Endothelial cell of umbilical vein (primary cell): ENCODE results near the gene MRTFA. TPM values are rescaled to one million over a fixed set of nuclear protein-coding genes. Genes with fewer than 3 reads are reported as not detected.

Source experiments
- BruUV-seq: library from RNA; stranded (reverse); fragments of 400-500 nt; replicated peaks from 2 replicates; lab custom pipeline; 2021; lab: Mats Ljungman, UMichigan
- CTCF ChIA-PET: fragments of 300-600, 350-600 bp; sonication (Branson Sonifier 250); formaldehyde crosslinking; loops from one replicate; lab custom pipeline; 2021; ENCODE audit warnings: antibody characterized with exemption, inconsistent platforms; lab: Charles Lee
- POLR2A ChIA-PET: fragments of 300-600, 350-600 bp; sonication (Branson Sonifier 250); formaldehyde crosslinking; loops from one replicate; lab custom pipeline; 2021; ENCODE audit warnings: antibody characterized with exemption, inconsistent platforms; lab: Charles Lee
- DNase-seq: peaks from one replicate; pipeline ENCODE4 v3.0.0-alpha.2; 2011; ENCODE audit warnings: low read depth, low spot score
- FAIRE-seq: peaks from 2 replicates; lab custom pipeline; 2011; peaks lifted over from hg19 to GRCh38; lab: Jason Lieb, UNC
- H2AFZ ChIP-seq: 2 replicates; pipeline ENCODE4 v1.6.0; 2012; ENCODE audit warnings: low read depth, low read length, control low read depth, inconsistent platforms
- H3K27ac ChIP-seq: 2 replicates; pipeline ENCODE4 v1.5.1; 2011; ENCODE audit warnings: low read depth, mild to moderate bottlenecking, control low read depth, low read length, moderate library complexity; ENCODE audit not compliant: insufficient read depth
- H3K27me3 ChIP-seq, 2 experiments: 2 replicates each; pipeline versions ENCODE4 v1.6.0 to v1.6.1; 2011; ENCODE audit warnings: low read length in 2 of 2, mixed read lengths in 1 of 2; ENCODE audit not compliant: control insufficient read depth in 2 of 2, insufficient read depth in 2 of 2
- H3K36me3 ChIP-seq, 2 experiments: 2 replicates in 1 of 2; 3 replicates in 1 of 2; pipeline ENCODE4 v1.5.1; 2011; ENCODE audit warnings: low read length in 2 of 2, mild to moderate bottlenecking in 1 of 2, moderate library complexity in 1 of 2; ENCODE audit not compliant: control insufficient read depth in 2 of 2, insufficient read depth in 2 of 2; ENCODE audit errors: extremely low read depth in 1 of 2
- H3K4me1 ChIP-seq: 3 replicates; pipeline ENCODE4 v1.5.1; 2011; ENCODE audit warnings: mild to moderate bottlenecking, low read length; ENCODE audit not compliant: control insufficient read depth, insufficient read depth; ENCODE audit errors: extremely low read depth
- H3K4me2 ChIP-seq: 2 replicates; pipeline ENCODE4 v1.6.1; 2011; ENCODE audit warnings: low read length, control low read depth, mixed read lengths; ENCODE audit not compliant: insufficient read depth
- H3K4me3 ChIP-seq, 3 experiments: fragments of 200-600 bp in 1 of 3; sonication (generic), shearing (Covaris generic) in 1 of 3; replicated peaks in 1 of 3; 2 replicates each; pipeline ENCODE4 v1.5.1; 2011 to 2016; ENCODE audit warnings: control low read depth in 3 of 3, low read length in 3 of 3, mild to moderate bottlenecking in 2 of 3, inconsistent platforms in 1 of 3, low read depth in 1 of 3, moderate library complexity in 1 of 3; ENCODE audit not compliant: insufficient read depth in 1 of 3
- H3K79me2 ChIP-seq: 2 replicates; pipeline ENCODE4 v1.6.0; 2012; ENCODE audit warnings: low read length, inconsistent platforms; ENCODE audit not compliant: control insufficient read depth, insufficient read depth
- H3K9ac ChIP-seq: replicated peaks from 2 replicates; pipeline ENCODE3; 2011; ENCODE audit warnings: low read length, control low read depth; ENCODE audit not compliant: insufficient read depth; ENCODE audit errors: extremely low read depth
- H3K9me1 ChIP-seq: replicated peaks from 3 replicates; pipeline ENCODE4 v1.6.0; 2011; ENCODE audit warnings: mild to moderate bottlenecking, low read length; ENCODE audit not compliant: control insufficient read depth, insufficient read depth; ENCODE audit errors: extremely low read depth
- H3K9me3 ChIP-seq: replicated peaks from 2 replicates; pipeline ENCODE4 v1.5.1; 2012; ENCODE audit warnings: low read length, inconsistent platforms; ENCODE audit not compliant: control insufficient read depth, insufficient read depth
- H4K20me1 ChIP-seq: replicated peaks from 2 replicates; pipeline ENCODE3; 2011; ENCODE audit warnings: mild to moderate bottlenecking, low read length; ENCODE audit not compliant: control insufficient read depth, insufficient read depth; ENCODE audit errors: extremely low read depth
- EZH2 ChIP-seq: IDR thresholded peaks from 2 replicates; pipeline ENCODE4 v1.6.1; 2012; ENCODE audit warnings: borderline replicate concordance, low read depth, mild to moderate bottlenecking, moderate library complexity, low read length, inconsistent platforms; ENCODE audit not compliant: severe bottlenecking
- FOS ChIP-seq: IDR thresholded peaks from 2 replicates; pipeline ENCODE4 v1.6.1; 2011; ENCODE audit warnings: mild to moderate bottlenecking, low read length, moderate library complexity, borderline replicate concordance; ENCODE audit not compliant: insufficient read depth
- GATA2 ChIP-seq: IDR thresholded peaks from 2 replicates; pipeline ENCODE4 v1.7.0; 2011; ENCODE audit warnings: low read depth, mild to moderate bottlenecking, moderate library complexity, mixed read lengths, low read length; ENCODE audit not compliant: insufficient read length, insufficient read depth
- JUN ChIP-seq: IDR thresholded peaks from 2 replicates; pipeline ENCODE4 v1.6.1; 2011; ENCODE audit warnings: borderline replicate concordance, low read depth; ENCODE audit not compliant: insufficient read length, insufficient read depth
- MAX ChIP-seq: IDR thresholded peaks from 2 replicates; pipeline ENCODE4 v1.6.1; 2011; ENCODE audit not compliant: insufficient read depth, insufficient read length
- MYC ChIP-seq: IDR thresholded peaks from one replicate; pipeline ENCODE4 v1.6.1; 2011; ENCODE audit warnings: mild to moderate bottlenecking, low read depth, low read length
- POLR2A ChIP-seq: IDR thresholded peaks from 2 replicates; pipeline ENCODE4 v1.6.1; 2012; ENCODE audit warnings: low read depth, mild to moderate bottlenecking, control low read depth, low read length
- POLR2AphosphoS5 ChIP-seq: IDR thresholded peaks from 2 replicates; pipeline ENCODE4 v1.6.1; 2012; ENCODE audit warnings: low read depth, mild to moderate bottlenecking, control low read depth, low read length, moderate library complexity; ENCODE audit not compliant: insufficient read depth
- dilution Hi-C: fragments of 300-500 bp; cut with MboI; formaldehyde crosslinking; loops from one replicate; pipeline ENCODE4 v1.15.0; 2019; ENCODE audit warnings: low sequenced_read_pairs; ENCODE audit not compliant: extremely low pct_ligation_motif_present
- intact Hi-C: fragments of 100-400 bp; cut with micrococcal nuclease; formaldehyde crosslinking; loops from one replicate; pipeline ENCODE4 v1.10.0; 2022
- polyA plus RNA-seq, 4 experiments: library from polyadenylated mRNA; depleted of rRNA in 3 of 4; stranded (reverse) in 3 of 4; unstranded in 1 of 4; fragments of >200 nt; gene quantifications; 2 replicates each; pipeline versions ENCODE4 v1.2.1 to v1.2.3, GENCODE V29; 2011 to 2012; ENCODE audit warnings: missing spikeins in 1 of 4
- total RNA-seq: library from RNA; stranded (reverse); gene quantifications from 2 replicates; pipeline ENCODE4 v1.2.3, GENCODE V29; 2021
- TF ChIP-seq, protein P1 (sequence below), 2 donors: IDR thresholded peaks; 1 replicate in 1 of 2; 2 replicates in 1 of 2; pipeline ENCODE4 v1.5.1; 2011; ENCODE audit warnings: low read length in 2 of 2, mild to moderate bottlenecking in 2 of 2, moderate library complexity in 2 of 2, control low read depth in 1 of 2, inconsistent platforms in 1 of 2, low read depth in 1 of 2; ENCODE audit not compliant: insufficient read depth in 1 of 2; ENCODE audit errors: extremely low read depth in 1 of 2

MRTFA gene
- total and polyA plus RNA-seq, 2 donors (not counting 3 experiments of a cell fraction or from before 2014, with no cell fraction given) = 13.6 to 44.1 TPM

DNA sequence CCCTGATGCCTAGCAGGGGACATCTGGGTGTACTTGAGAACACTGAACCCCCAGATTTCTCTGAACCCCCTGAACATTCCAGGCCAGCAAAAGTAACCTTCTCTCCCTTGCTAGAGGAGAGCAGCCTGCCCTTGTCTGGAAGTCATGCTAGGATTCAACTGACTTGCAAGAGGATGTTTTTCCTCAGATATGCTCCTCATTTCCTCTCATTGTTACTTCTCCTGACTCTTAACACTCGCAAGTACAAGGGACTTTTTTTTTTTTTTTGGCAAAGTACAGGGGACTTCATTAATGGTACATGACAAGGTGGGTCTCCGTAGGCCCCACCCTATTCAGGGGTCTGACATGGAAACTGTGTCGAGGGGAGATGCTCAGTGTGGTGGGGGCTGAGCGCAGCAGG, 36.5 kb upstream of the MRTFA start:
- Histone ChIP-seq H2AFZ (peak overlapping the region; percentile 84), H3K9me3 (no peaks in the 10 kb centered on the region), H3K27ac (peak overlapping the region; percentile 42), H3K4me2 (peak overlapping the region; percentile 49), H4K20me1 (no peaks in the 10 kb centered on the region), H3K36me3 (no peaks in the 10 kb centered on the region), H3K27me3 (no peaks in the 10 kb centered on the region), H3K9ac (no peak overlapping the region), H3K9me1 (no peaks in the 10 kb centered on the region), H3K4me1 (peaks cover 10% of the 10 kb centered on the region), H3K79me2 (no peaks in the 10 kb centered on the region), H3K4me3 (no peak overlapping the region)
- intact Hi-C loops (loop anchor here (1.0 kb wide), 1 partner anchor 19 kb away; no protein-coding TSS in a partner anchor), dilution Hi-C loops (no loop called here)
- peak; percentile 94 for FAIRE-seq
- peak; percentile 73 for DNase-seq
- TF ChIP-seq, protein P1, sequence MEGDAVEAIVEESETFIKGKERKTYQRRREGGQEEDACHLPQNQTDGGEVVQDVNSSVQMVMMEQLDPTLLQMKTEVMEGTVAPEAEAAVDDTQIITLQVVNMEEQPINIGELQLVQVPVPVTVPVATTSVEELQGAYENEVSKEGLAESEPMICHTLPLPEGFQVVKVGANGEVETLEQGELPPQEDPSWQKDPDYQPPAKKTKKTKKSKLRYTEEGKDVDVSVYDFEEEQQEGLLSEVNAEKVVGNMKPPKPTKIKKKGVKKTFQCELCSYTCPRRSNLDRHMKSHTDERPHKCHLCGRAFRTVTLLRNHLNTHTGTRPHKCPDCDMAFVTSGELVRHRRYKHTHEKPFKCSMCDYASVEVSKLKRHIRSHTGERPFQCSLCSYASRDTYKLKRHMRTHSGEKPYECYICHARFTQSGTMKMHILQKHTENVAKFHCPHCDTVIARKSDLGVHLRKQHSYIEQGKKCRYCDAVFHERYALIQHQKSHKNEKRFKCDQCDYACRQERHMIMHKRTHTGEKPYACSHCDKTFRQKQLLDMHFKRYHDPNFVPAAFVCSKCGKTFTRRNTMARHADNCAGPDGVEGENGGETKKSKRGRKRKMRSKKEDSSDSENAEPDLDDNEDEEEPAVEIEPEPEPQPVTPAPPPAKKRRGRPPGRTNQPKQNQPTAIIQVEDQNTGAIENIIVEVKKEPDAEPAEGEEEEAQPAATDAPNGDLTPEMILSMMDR (IDR thresholded peaks at IDR 0.05; ENCODE audit: extremely low read depth in 1 of 2, insufficient read depth in 1 of 2, low read depth in 1 of 2, low read length in 2 of 2) = no peak
- TF ChIP-seq POLR2AphosphoS5 (no peak), POLR2A (no peak), GATA2 (no peak), EZH2 (no peak), FOS (no peak), MAX (no peak), JUN (no peak), MYC (no peak)
- CTCF ChIA-PET = interaction anchor here (1.6 to 1.9 kb wide), 2 partner anchors 10 to 226 kb away, joined by 7 read pairs; no protein-coding TSS in a partner anchor
- BruUV-seq = no TSS peak
- POLR2A ChIA-PET = no interaction called here
